Central memory CD8-positive, alpha-beta T cell (primary cell): Measurements from ENCODE around the gene GFY.
"Not testable (repeated sequence)": the region's sequence is repeated elsewhere in the genome, so short reads cannot be mapped to it uniquely, and the experiment has no call there.

Source experiments
- ATAC-seq: fragments of 150-1000 bp; cut with Tn5 transposase; replicated peaks from 2 replicates; pipeline ENCODE4 v1.10.0; 2022; ENCODE audit warnings: mild to moderate bottlenecking, moderate FRiP score, moderate number of reproducible peaks; ENCODE audit not compliant: poor library complexity, severe bottlenecking; ENCODE audit errors: extremely low read depth
- DNase-seq, 2 donors: peaks; one replicate each; pipeline ENCODE4 v3.0.0; 2021; ENCODE audit warnings: low spot score in 2 of 2
- H3K27ac Mint-ChIP-seq: one replicate; pipeline ENCODE4 v1.8.0; 2022; ENCODE audit warnings: low read depth, mild to moderate bottlenecking, moderate library complexity, mixed read lengths
- H3K27me3 Mint-ChIP-seq: one replicate; pipeline ENCODE4 v1.8.0; 2022; ENCODE audit warnings: mixed read lengths
- H3K36me3 Mint-ChIP-seq: one replicate; pipeline ENCODE4 v1.8.0; 2022; ENCODE audit warnings: mild to moderate bottlenecking, moderate library complexity, mixed read lengths; ENCODE audit not compliant: insufficient read depth
- H3K4me1 Mint-ChIP-seq: one replicate; pipeline ENCODE4 v1.8.0; 2022; ENCODE audit warnings: mixed read lengths
- H3K4me3 Mint-ChIP-seq: one replicate; pipeline ENCODE4 v1.8.0; 2022; ENCODE audit warnings: mild to moderate bottlenecking, moderate library complexity, mixed read lengths
- H3K9me3 Mint-ChIP-seq: one replicate; pipeline ENCODE4 v1.8.0; 2022; ENCODE audit warnings: mixed read lengths

Gene GFY

GRCh38 chr19:49443366-49444099 lies 18.3 kb downstream of the GFY start:
- peaks cover 48% of the 10 kb centered on the region for H3K4me1 Mint-ChIP-seq
- peak overlapping the region; percentile 75 for H3K4me3 Mint-ChIP-seq
- DNase-seq (peak; percentile 88 to 94), ATAC-seq (peak; percentile 94)
- H3K27me3 Mint-ChIP-seq, result peaks cover 43% of the 10 kb centered on the region
- peak overlapping the region; percentile 41 for H3K27ac Mint-ChIP-seq
- H3K36me3 Mint-ChIP-seq, result peaks cover 14% of the 10 kb centered on the region
- no peaks in the 10 kb centered on the region for H3K9me3 Mint-ChIP-seq

GRCh38 chr19:49444100-49444700 lies 19.0 kb downstream of the GFY start:
- Mint-ChIP-seq H3K4me1 (peaks cover 55% of the 10 kb centered on the region), H3K4me3 (peak overlapping the region; percentile 75), H3K36me3 (peaks cover 16% of the 10 kb centered on the region), H3K27ac (peak overlapping the region; percentile 41), H3K27me3 (peaks cover 37% of the 10 kb centered on the region)
- ATAC-seq, DNase-seq, H3K9me3 Mint-ChIP-seq: not testable (repeated sequence)

GRCh38 chr19:49445997-49446396 lies 20.8 kb downstream of the GFY start:
- no peak for DNase-seq
- H3K27ac Mint-ChIP-seq, result no peak overlapping the region
- no peaks in the 10 kb centered on the region for H3K9me3 Mint-ChIP-seq
- ATAC-seq, result no peak
- H3K36me3 Mint-ChIP-seq, result peaks cover 17% of the 10 kb centered on the region
- no peak overlapping the region for H3K4me3 Mint-ChIP-seq
- peaks cover 19% of the 10 kb centered on the region for H3K27me3 Mint-ChIP-seq
- peaks cover 65% of the 10 kb centered on the region for H3K4me1 Mint-ChIP-seq

- ATAC-seq (no peak), DNase-seq (no peak)
- Mint-ChIP-seq H3K36me3 (peaks cover 26% of the 10 kb centered on the region), H3K4me1 (peaks cover 63% of the 10 kb centered on the region), H3K27ac (peak overlapping the region; percentile 41), H3K9me3 (no peaks in the 10 kb centered on the region), H3K4me3 (no peak overlapping the region), H3K27me3 (peaks cover under 1% of the 10 kb centered on the region)
Measured at GRCh38 chr19:49447485-49448431, 22.6 kb downstream of the GFY start.

- ATAC-seq, result no peak
- Mint-ChIP-seq H3K27ac (peak overlapping the region; percentile 41), H3K27me3 (no peaks in the 10 kb centered on the region), H3K36me3 (peaks cover 32% of the 10 kb centered on the region), H3K9me3 (no peaks in the 10 kb centered on the region), H3K4me3 (peak overlapping the region; percentile 7), H3K4me1 (peaks cover 67% of the 10 kb centered on the region)
- DNase-seq, result no peak
Measured at GRCh38 chr19:49448432-49448786, 23.2 kb downstream of the GFY start.

- H3K36me3 Mint-ChIP-seq, result peaks cover 32% of the 10 kb centered on the region
- no peaks in the 10 kb centered on the region for H3K27me3 Mint-ChIP-seq
- DNase-seq, result no peak
- peaks cover 60% of the 10 kb centered on the region for H3K4me1 Mint-ChIP-seq
- H3K4me3 Mint-ChIP-seq, result peak overlapping the region; percentile 99
- no peak for ATAC-seq
- H3K9me3 Mint-ChIP-seq, result no peaks in the 10 kb centered on the region
- H3K27ac Mint-ChIP-seq, result no peak overlapping the region
Measured at GRCh38 chr19:49450405-49450804, 25.2 kb downstream of the GFY start.

GRCh38 chr19:49451430-49452181 lies 26.4 kb downstream of the GFY start, which contains the start of gene PIH1D1:
Gene PIH1D1 (minus strand): TSS chr19:49451814. CDS start chr19:49451574, 240 bp downstream.
- H3K4me1 Mint-ChIP-seq, result peaks cover 60% of the 10 kb centered on the region
- H3K36me3 Mint-ChIP-seq, result peaks cover 36% of the 10 kb centered on the region

GRCh38 chr19:49453013-49453756 lies 28.0 kb downstream of the GFY start, which contains the start of gene ALDH16A1:
Gene ALDH16A1 (plus strand): TSS chr19:49453225. CDS start chr19:49453332, 107 bp downstream.
- Mint-ChIP-seq H3K9me3 (no peaks in the 10 kb centered on the region), H3K27me3 (no peaks in the 10 kb centered on the region), H3K27ac (peak within 1 kb of the TSS; percentile 100), H3K4me3 (peak within 1 kb of the TSS; percentile 99), H3K4me1 (peaks cover 64% of the 10 kb centered on the region), H3K36me3 (peaks cover 32% of the 10 kb centered on the region)
- peak; percentile 92 for ATAC-seq
- peak; percentile 94 to 96 for DNase-seq

More at GRCh38 chr19:49451430-49452181, 26.4 kb downstream of the GFY start, which contains the start of gene PIH1D1:
- no peaks in the 10 kb centered on the region for H3K9me3 Mint-ChIP-seq
- H3K27ac Mint-ChIP-seq, result peak within 1 kb of the TSS; percentile 100
- DNase-seq (peak; percentile 87 to 94), ATAC-seq (peak; percentile 72)
- no peaks in the 10 kb centered on the region for H3K27me3 Mint-ChIP-seq
- H3K4me3 Mint-ChIP-seq, result peak within 1 kb of the TSS; percentile 99

- peak overlapping the region; percentile 99 for H3K4me3 Mint-ChIP-seq
- peaks cover 58% of the 10 kb centered on the region for H3K4me1 Mint-ChIP-seq
- peaks cover 31% of the 10 kb centered on the region for H3K36me3 Mint-ChIP-seq
- no peaks in the 10 kb centered on the region for H3K27me3 Mint-ChIP-seq
- DNase-seq (no peak), ATAC-seq (no peak)
- H3K27ac Mint-ChIP-seq, result peak overlapping the region; percentile 100
- no peaks in the 10 kb centered on the region for H3K9me3 Mint-ChIP-seq
Measured at GRCh38 chr19:49453757-49454240, 28.6 kb downstream of the GFY start.

GRCh38 chr19:49455773-49456172 lies 30.6 kb downstream of the GFY start:
- ATAC-seq (no peak), DNase-seq (no peak)
- Mint-ChIP-seq H3K36me3 (peaks cover 34% of the 10 kb centered on the region), H3K4me3 (no peak overlapping the region), H3K4me1 (peaks cover 38% of the 10 kb centered on the region), H3K27me3 (no peaks in the 10 kb centered on the region), H3K9me3 (no peaks in the 10 kb centered on the region), H3K27ac (no peak overlapping the region)

GRCh38 chr19:49456326-49456725 lies 31.1 kb downstream of the GFY start:
- no peaks in the 10 kb centered on the region for H3K9me3 Mint-ChIP-seq
- DNase-seq (no peak), ATAC-seq (no peak)
- no peaks in the 10 kb centered on the region for H3K27me3 Mint-ChIP-seq
- H3K36me3 Mint-ChIP-seq, result peaks cover 34% of the 10 kb centered on the region
- H3K4me3 Mint-ChIP-seq, result no peak overlapping the region
- H3K27ac Mint-ChIP-seq, result no peak overlapping the region
- H3K4me1 Mint-ChIP-seq, result peaks cover 34% of the 10 kb centered on the region
